OCI-M1 (cell line): ENCODE results near the gene ESR1.
"Not testable (repeated sequence)": the region's sequence is repeated elsewhere in the genome, so short reads cannot be mapped to it uniquely, and the experiment has no call there.

ENCODE experiments used
- DNase-seq: peaks from one replicate; lab custom pipeline; 2025; lab: John Stamatoyannopoulos, UW

ESR1 gene

GRCh38 chr6:151894426-151894825 is 86.9 kb downstream of the ESR1 start:
- not testable (repeated sequence) for DNase-seq

- not testable (repeated sequence) for DNase-seq
Measured at GRCh38 chr6:151899221-151899620, 91.7 kb downstream of the ESR1 start.

GRCh38 chr6:151899796-151900195 is 92.3 kb downstream of the ESR1 start:
- DNase-seq: not testable (repeated sequence)

GRCh38 chr6:151900256-151900655 is 92.8 kb downstream of the ESR1 start:
- DNase-seq: no peak

- DNase-seq: no peak
Measured at GRCh38 chr6:151901009-151901411, 93.5 kb downstream of the ESR1 start.

GRCh38 chr6:151904631-151905030 is 97.1 kb downstream of the ESR1 start:
- no peak for DNase-seq

GRCh38 chr6:151905072-151905471 is 97.6 kb downstream of the ESR1 start:
- no peak for DNase-seq

GRCh38 chr6:151905854-151906253 is 98.4 kb downstream of the ESR1 start:
- no peak for DNase-seq

- DNase-seq: no peak
Measured at GRCh38 chr6:151911401-151911800, 103.9 kb downstream of the ESR1 start.

GRCh38 chr6:151914484-151914883 is 107.0 kb downstream of the ESR1 start:
- DNase-seq: no peak

GRCh38 chr6:151916075-151916474 is 108.6 kb downstream of the ESR1 start:
- no peak for DNase-seq

- DNase-seq: no peak
Measured at GRCh38 chr6:151916680-151917164, 109.2 kb downstream of the ESR1 start.

- DNase-seq: no peak
Measured at GRCh38 chr6:151917531-151918329, 110.2 kb downstream of the ESR1 start.

- DNase-seq: no peak
Measured at GRCh38 chr6:151940307-151940706, 132.8 kb downstream of the ESR1 start.

- DNase-seq: peak; percentile 21
Measured at GRCh38 chr6:151948002-151948743, 140.7 kb downstream of the ESR1 start.

GRCh38 chr6:151958332-151958731 is 150.8 kb downstream of the ESR1 start:
- peak; percentile 37 for DNase-seq

- DNase-seq: no peak
Measured at GRCh38 chr6:151959086-151959485, 151.6 kb downstream of the ESR1 start.

GRCh38 chr6:151961809-151962208 is 154.3 kb downstream of the ESR1 start:
- DNase-seq: no peak

- DNase-seq: peak; percentile 93
Measured at GRCh38 chr6:151962246-151962846, 154.9 kb downstream of the ESR1 start.

GRCh38 chr6:151963001-151963400 is 155.5 kb downstream of the ESR1 start:
- DNase-seq: no peak

GRCh38 chr6:151964412-151964811 is 156.9 kb downstream of the ESR1 start:
- DNase-seq: not testable (repeated sequence)

- DNase-seq: no peak
Measured at GRCh38 chr6:151974061-151974617, 166.7 kb downstream of the ESR1 start.
